H1 (cell line): ENCODE measurements around the gene UBL5. TPM values are rescaled to one million over a fixed set of nuclear protein-coding genes. Genes with fewer than 3 reads are reported as not detected.

Experiments used
- GABPA ChIP-seq: IDR thresholded peaks from 2 replicates; pipeline ENCODE4 v1.6.1; 2011; ENCODE audit warnings: mild to moderate bottlenecking, low read length, moderate library complexity, borderline replicate concordance; ENCODE audit not compliant: insufficient read depth
- KDM4A ChIP-seq: IDR thresholded peaks from one replicate; pipeline ENCODE4 v1.7.1; 2012; ENCODE audit warnings: low read depth, mild to moderate bottlenecking, moderate library complexity, low read length, inconsistent platforms; ENCODE audit not compliant: severe bottlenecking
- SIX5 ChIP-seq: IDR thresholded peaks from 2 replicates; pipeline ENCODE4 v1.6.1; 2011; ENCODE audit warnings: mild to moderate bottlenecking, low read depth, low read length
- polyA plus RNA-seq, 7 experiments: library from polyadenylated mRNA; depleted of rRNA in 3 of 7; stranded (reverse) in 5 of 7; unstranded in 2 of 7; fragments of >200 nt in 5 of 7; fragments of 200-250 nt in 2 of 7; gene quantifications; 1 replicate in 5 of 7; 2 replicates in 1 of 7; 4 replicates in 1 of 7; pipeline versions ENCODE4 v1.2.1 to v1.2.3, GENCODE V29; 2011 to 2013; ENCODE audit warnings: missing spikeins in 2 of 7, mixed read lengths in 2 of 7
- small RNA-seq: library from polyadenylated mRNA; stranded (forward); fragments of <200 nt; extraction: miRNeasy Mini kit (QIAGEN cat#:217004); gene quantifications from one replicate; pipeline ENCODE3, GENCODE V24; 2013; ENCODE audit not compliant: insufficient read depth
- total RNA-seq: library from RNA; stranded (reverse); fragmentation: NEBNext Ultra II Directional; extraction: Animal tissue kit (Norgen Biotek cat#: 25700); gene quantifications from 2 replicates; pipeline ENCODE4 v1.2.1, GENCODE V29; 2021

UBL5 gene
- total and polyA plus RNA-seq, 2 of the 8 experiments (the other 6 are each of a cell fraction or from before 2014, with no cell fraction given) = 416 to 1,209 TPM

GRCh38 chr19:9878511-9879196 lies 50.9 kb downstream of the UBL5 start (continued):
- TF ChIP-seq GABPA (no peak), KDM4A (no peak), SIX5 (no peak)

Small RNA genes lying within 50 kb of the gene (small RNA-seq; reads per million reads assigned to genes)
- not detected for gene RF00156

Other genes with a start within 250 kb of the UBL5 start
- 194 and 220 TPM in 2 replicates for gene ZNF121, start 243.4 kb upstream of the UBL5 start, total RNA-seq
- gene ZNF121, start 243.4 kb upstream of the UBL5 start, polyA plus RNA-seq (2011; rRNA removed) = 13.6 and 22.2 TPM in 2 replicates
- 57.6 and 64.7 TPM in 2 replicates for gene ZNF561, start 206.7 kb upstream of the UBL5 start, total RNA-seq
- gene ZNF561, start 206.7 kb upstream of the UBL5 start, polyA plus RNA-seq (2011; rRNA removed) = 25.0 and 28.6 TPM in 2 replicates
- gene ZNF562, start 152.8 kb upstream of the UBL5 start, total RNA-seq = 2.5 and 2.6 TPM in 2 replicates
- gene ZNF562, start 152.8 kb upstream of the UBL5 start, polyA plus RNA-seq (2011; rRNA removed) = 0.12 and 0.20 TPM in 2 replicates
- gene ZNF846, start 59.2 kb upstream of the UBL5 start, total RNA-seq = 9.0 and 9.2 TPM in 2 replicates
- gene ZNF846, start 59.2 kb upstream of the UBL5 start, polyA plus RNA-seq (2011; rRNA removed) = 4.5 and 4.8 TPM in 2 replicates
- gene FBXL12, start 8.8 kb upstream of the UBL5 start, total RNA-seq = 24.6 and 26.7 TPM in 2 replicates
- 62.3 and 89.1 TPM in 2 replicates for gene FBXL12, start 8.8 kb upstream of the UBL5 start, polyA plus RNA-seq (2011; rRNA removed)
- 78.3 and 88.0 TPM in 2 replicates for gene PIN1, start 7.4 kb downstream of the UBL5 start, total RNA-seq
- gene PIN1, start 7.4 kb downstream of the UBL5 start, polyA plus RNA-seq (2011; rRNA removed) = 90.8 and 124 TPM in 2 replicates
- gene OLFM2, start 108.6 kb downstream of the UBL5 start, total RNA-seq = 68.2 and 72.0 TPM in 2 replicates
- 151 and 238 TPM in 2 replicates for gene OLFM2, start 108.6 kb downstream of the UBL5 start, polyA plus RNA-seq (2011; rRNA removed)
- gene COL5A3, start 182.6 kb downstream of the UBL5 start, total RNA-seq = 0.74 and 0.75 TPM in 2 replicates
- 0.67 and 1.2 TPM in 2 replicates for gene COL5A3, start 182.6 kb downstream of the UBL5 start, polyA plus RNA-seq (2011; rRNA removed)
- not detected in 2 replicates for gene RDH8, start 185.6 kb downstream of the UBL5 start, total RNA-seq
- 0.38 and 0.58 TPM in 2 replicates for gene RDH8, start 185.6 kb downstream of the UBL5 start, polyA plus RNA-seq (2011; rRNA removed)